Measurements from ENCODE around the gene KCNK1. TPM values are rescaled to one million over a fixed set of nuclear protein-coding genes. Genes with fewer than 3 reads are reported as not detected.

KCNK1 gene
- total RNA-seq, 1 donor from 2014 or later = 6.3 TPM

GRCh38 chr1:233624289-233624688 lies 10.4 kb downstream of the KCNK1 start:
- H3K4me3 ChIP-seq (ENCODE audit: low read depth, low read length) = no peak overlapping the region
- no peaks in the 10 kb centered on the region for H3K36me3 ChIP-seq (ENCODE audit: control insufficient read depth, insufficient read depth, low read length)
- no peak for TF ChIP-seq CTCF (IDR thresholded peaks at IDR 0.05; ENCODE audit: insufficient read depth, low read length, poor library complexity, severe bottlenecking)
- no peak for DNase-seq (ENCODE audit: low read depth)
- no peaks in the 10 kb centered on the region for H3K27me3 ChIP-seq (ENCODE audit: control insufficient read depth, insufficient read depth, low read length)

- no peak for TF ChIP-seq CTCF (IDR thresholded peaks at IDR 0.05; ENCODE audit: insufficient read depth, low read length, poor library complexity, severe bottlenecking)
- H3K27me3 ChIP-seq (ENCODE audit: control insufficient read depth, insufficient read depth, low read length) = no peaks in the 10 kb centered on the region
- H3K36me3 ChIP-seq (ENCODE audit: control insufficient read depth, insufficient read depth, low read length) = no peaks in the 10 kb centered on the region
- DNase-seq (ENCODE audit: low read depth) = no peak
- H3K4me3 ChIP-seq (ENCODE audit: low read depth, low read length) = no peak overlapping the region
Measured at GRCh38 chr1:233625087-233625486, 11.2 kb downstream of the KCNK1 start.

- Histone ChIP-seq H3K27me3 (ENCODE audit: control insufficient read depth, insufficient read depth, low read length) (no peaks in the 10 kb centered on the region), H3K4me3 (ENCODE audit: low read depth, low read length) (no peak overlapping the region), H3K36me3 (ENCODE audit: control insufficient read depth, insufficient read depth, low read length) (no peaks in the 10 kb centered on the region)
- no peak for DNase-seq (ENCODE audit: low read depth)
- TF ChIP-seq CTCF (IDR thresholded peaks at IDR 0.05; ENCODE audit: insufficient read depth, low read length, poor library complexity, severe bottlenecking) = no peak
Measured at GRCh38 chr1:233625510-233625981, 11.6 kb downstream of the KCNK1 start.

GRCh38 chr1:233627376-233627775 lies 13.5 kb downstream of the KCNK1 start:
- TF ChIP-seq CTCF (IDR thresholded peaks at IDR 0.05; ENCODE audit: insufficient read depth, low read length, poor library complexity, severe bottlenecking) = no peak
- Histone ChIP-seq H3K27me3 (ENCODE audit: control insufficient read depth, insufficient read depth, low read length) (no peaks in the 10 kb centered on the region), H3K36me3 (ENCODE audit: control insufficient read depth, insufficient read depth, low read length) (no peaks in the 10 kb centered on the region), H3K4me3 (ENCODE audit: low read depth, low read length) (no peak overlapping the region)
- DNase-seq (ENCODE audit: low read depth) = no peak

- H3K36me3 ChIP-seq (ENCODE audit: control insufficient read depth, insufficient read depth, low read length) = no peaks in the 10 kb centered on the region
- no peak for DNase-seq (ENCODE audit: low read depth)
Measured at GRCh38 chr1:233627823-233628222, 13.9 kb downstream of the KCNK1 start.

More at GRCh38 chr1:233627823-233628222, 13.9 kb downstream of the KCNK1 start:
- Histone ChIP-seq H3K4me3 (ENCODE audit: low read depth, low read length) (no peak overlapping the region), H3K27me3 (ENCODE audit: control insufficient read depth, insufficient read depth, low read length) (no peaks in the 10 kb centered on the region)
- no peak for TF ChIP-seq CTCF (IDR thresholded peaks at IDR 0.05; ENCODE audit: insufficient read depth, low read length, poor library complexity, severe bottlenecking)

All from kidney epithelial cell (primary cell).